HEK293 (cell line): Measurements from ENCODE around the gene CENPA.

Experiments
- BCL11B ChIP-seq: fragments of 450-650 bp; formaldehyde crosslinking; IDR thresholded peaks from 2 replicates; pipeline ENCODE4 v1.5.1; 2016; ENCODE audit warnings: low read depth, missing biosample characterization, missing genetic modification characterization
- CTCF ChIP-seq: fragments of 450-650 bp; formaldehyde crosslinking; IDR thresholded peaks from 2 replicates; pipeline ENCODE4 v1.5.1; 2016; ENCODE audit warnings: missing biosample characterization, missing genetic modification characterization
- MEIS1 ChIP-seq: sonication (generic); formaldehyde crosslinking; IDR thresholded peaks from 2 replicates; pipeline ENCODE4 v1.8.1; 2022; ENCODE audit warnings: missing genetic modification reagents, mild to moderate bottlenecking, borderline replicate concordance
- PRDM1 ChIP-seq: fragments of 450-650 bp; formaldehyde crosslinking; IDR thresholded peaks from 2 replicates; pipeline ENCODE4; 2016; ENCODE audit warnings: missing biosample characterization, missing genetic modification characterization
- ZFHX2 ChIP-seq: fragments of 450-650 bp; formaldehyde crosslinking; conservative IDR thresholded peaks from 2 replicates; pipeline ENCODE4 v1.5.1; 2016; ENCODE audit warnings: missing biosample characterization, missing genetic modification characterization
- ZNF23 ChIP-seq: fragments of 450-650 bp; formaldehyde crosslinking; IDR thresholded peaks from 2 replicates; pipeline ENCODE4 v1.5.1; 2016; ENCODE audit warnings: missing biosample characterization, missing genetic modification characterization, borderline replicate concordance
- ZNF24 ChIP-seq: fragments of 450-650 bp; formaldehyde crosslinking; IDR thresholded peaks from 2 replicates; pipeline ENCODE4 v1.5.1; 2016; ENCODE audit warnings: missing biosample characterization, missing genetic modification characterization
- ZNF311 ChIP-seq: fragments of 450-650 bp; formaldehyde crosslinking; IDR thresholded peaks from 2 replicates; pipeline ENCODE4 v1.5.1; 2017; ENCODE audit warnings: missing biosample characterization, missing genetic modification characterization, borderline replicate concordance
- ZNF324 ChIP-seq: fragments of 450-650 bp; formaldehyde crosslinking; IDR thresholded peaks from 2 replicates; pipeline ENCODE4 v1.5.1; 2016; ENCODE audit warnings: missing biosample characterization, missing genetic modification characterization
- ZNF558 ChIP-seq: fragments of 450-650 bp; formaldehyde crosslinking; IDR thresholded peaks from 2 replicates; pipeline ENCODE4 v1.5.1; 2016; ENCODE audit warnings: missing biosample characterization, missing genetic modification characterization
- ZNF777 ChIP-seq: fragments of 450-650 bp; formaldehyde crosslinking; IDR thresholded peaks from 2 replicates; pipeline ENCODE4 v1.5.1; 2017; ENCODE audit warnings: missing biosample characterization, missing genetic modification characterization, borderline replicate concordance
- TF ChIP-seq, protein P1 (sequence below): fragments of 450-650 bp; formaldehyde crosslinking; IDR thresholded peaks from 2 replicates; pipeline ENCODE4 v1.5.1; 2016; ENCODE audit warnings: missing biosample characterization, missing genetic modification characterization, low read depth
- TF ChIP-seq, protein P2 (sequence below): fragments of 450-650 bp; formaldehyde crosslinking; IDR thresholded peaks from 2 replicates; pipeline ENCODE4 v1.5.1; 2016; ENCODE audit warnings: missing biosample characterization, missing genetic modification characterization
- TF ChIP-seq, protein P3 (sequence below): fragments of 450-650 bp; IDR thresholded peaks from 2 replicates; pipeline ENCODE4 v1.5.1; 2018; ENCODE audit warnings: missing biosample characterization, mild to moderate bottlenecking, missing genetic modification characterization

DNA sequence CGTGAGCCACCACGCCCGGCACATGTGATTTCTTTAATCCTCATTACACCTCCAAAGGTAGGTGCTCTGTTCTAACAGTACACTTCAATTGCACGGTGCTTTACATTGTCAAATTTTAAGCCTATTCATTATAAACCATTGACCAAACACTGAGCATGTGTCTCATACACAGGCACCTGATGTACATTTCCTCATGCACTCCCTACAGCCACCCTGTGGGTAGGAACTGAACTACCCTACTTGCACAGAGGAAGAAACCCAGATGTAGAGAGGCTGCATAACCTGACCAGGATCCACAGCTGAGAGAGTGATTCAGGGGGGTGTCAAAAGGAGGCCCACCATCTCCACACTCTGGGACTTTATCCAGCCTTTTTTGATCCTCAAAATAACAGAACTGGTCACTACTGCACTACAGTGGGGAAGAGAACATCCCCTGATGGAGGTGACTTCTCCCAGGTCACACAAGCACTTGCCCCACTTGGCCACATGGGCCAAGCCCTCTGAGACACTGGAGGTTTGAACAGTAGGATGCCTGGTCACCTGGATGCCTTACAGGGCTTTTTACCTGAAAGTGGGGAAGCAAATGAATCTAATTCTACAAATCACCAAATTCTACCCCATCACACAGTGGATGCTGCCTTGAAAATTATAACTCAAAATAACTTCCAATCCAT is 55.2 kb downstream of the CENPA start:
- TF ChIP-seq ZNF311 (tag by site-specific recombination) (no peak), ZFHX2 (tag by site-specific recombination) (no peak), ZNF777 (no peak), CTCF (tag by site-specific recombination) (no peak), PRDM1 (tag by site-specific recombination) (no peak), ZNF24 (tag by site-specific recombination) (no peak), BCL11B (no peak), ZNF23 (tag by site-specific recombination) (no peak), MEIS1 (CRISPR knock-in tag) (no peak), ZNF558 (tag by site-specific recombination) (no peak), ZNF324 (tag by site-specific recombination) (no peak)
- TF ChIP-seq, protein P1, sequence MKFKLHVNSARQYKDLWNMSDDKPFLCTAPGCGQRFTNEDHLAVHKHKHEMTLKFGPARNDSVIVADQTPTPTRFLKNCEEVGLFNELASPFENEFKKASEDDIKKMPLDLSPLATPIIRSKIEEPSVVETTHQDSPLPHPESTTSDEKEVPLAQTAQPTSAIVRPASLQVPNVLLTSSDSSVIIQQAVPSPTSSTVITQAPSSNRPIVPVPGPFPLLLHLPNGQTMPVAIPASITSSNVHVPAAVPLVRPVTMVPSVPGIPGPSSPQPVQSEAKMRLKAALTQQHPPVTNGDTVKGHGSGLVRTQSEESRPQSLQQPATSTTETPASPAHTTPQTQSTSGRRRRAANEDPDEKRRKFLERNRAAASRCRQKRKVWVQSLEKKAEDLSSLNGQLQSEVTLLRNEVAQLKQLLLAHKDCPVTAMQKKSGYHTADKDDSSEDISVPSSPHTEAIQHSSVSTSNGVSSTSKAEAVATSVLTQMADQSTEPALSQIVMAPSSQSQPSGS, result no peak
- TF ChIP-seq, protein P2, sequence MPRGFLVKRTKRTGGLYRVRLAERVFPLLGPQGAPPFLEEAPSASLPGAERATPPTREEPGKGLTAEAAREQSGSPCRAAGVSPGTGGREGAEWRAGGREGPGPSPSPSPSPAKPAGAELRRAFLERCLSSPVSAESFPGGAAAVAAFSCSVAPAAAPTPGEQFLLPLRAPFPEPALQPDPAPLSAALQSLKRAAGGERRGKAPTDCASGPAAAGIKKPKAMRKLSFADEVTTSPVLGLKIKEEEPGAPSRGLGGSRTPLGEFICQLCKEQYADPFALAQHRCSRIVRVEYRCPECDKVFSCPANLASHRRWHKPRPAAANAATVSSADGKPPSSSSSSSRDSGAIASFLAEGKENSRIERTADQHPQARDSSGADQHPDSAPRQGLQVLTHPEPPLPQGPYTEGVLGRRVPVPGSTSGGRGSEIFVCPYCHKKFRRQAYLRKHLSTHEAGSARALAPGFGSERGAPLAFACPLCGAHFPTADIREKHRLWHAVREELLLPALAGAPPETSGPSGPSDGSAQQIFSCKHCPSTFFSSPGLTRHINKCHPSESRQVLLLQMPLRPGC (tag by site-specific recombination), result no peak
- TF ChIP-seq, protein P3, sequence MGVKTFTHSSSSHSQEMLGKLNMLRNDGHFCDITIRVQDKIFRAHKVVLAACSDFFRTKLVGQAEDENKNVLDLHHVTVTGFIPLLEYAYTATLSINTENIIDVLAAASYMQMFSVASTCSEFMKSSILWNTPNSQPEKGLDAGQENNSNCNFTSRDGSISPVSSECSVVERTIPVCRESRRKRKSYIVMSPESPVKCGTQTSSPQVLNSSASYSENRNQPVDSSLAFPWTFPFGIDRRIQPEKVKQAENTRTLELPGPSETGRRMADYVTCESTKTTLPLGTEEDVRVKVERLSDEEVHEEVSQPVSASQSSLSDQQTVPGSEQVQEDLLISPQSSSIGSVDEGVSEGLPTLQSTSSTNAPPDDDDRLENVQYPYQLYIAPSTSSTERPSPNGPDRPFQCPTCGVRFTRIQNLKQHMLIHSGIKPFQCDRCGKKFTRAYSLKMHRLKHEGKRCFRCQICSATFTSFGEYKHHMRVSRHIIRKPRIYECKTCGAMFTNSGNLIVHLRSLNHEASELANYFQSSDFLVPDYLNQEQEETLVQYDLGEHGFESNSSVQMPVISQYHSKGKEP, result no peak
